Measurements from ENCODE around the gene COL23A1.

DNA sequence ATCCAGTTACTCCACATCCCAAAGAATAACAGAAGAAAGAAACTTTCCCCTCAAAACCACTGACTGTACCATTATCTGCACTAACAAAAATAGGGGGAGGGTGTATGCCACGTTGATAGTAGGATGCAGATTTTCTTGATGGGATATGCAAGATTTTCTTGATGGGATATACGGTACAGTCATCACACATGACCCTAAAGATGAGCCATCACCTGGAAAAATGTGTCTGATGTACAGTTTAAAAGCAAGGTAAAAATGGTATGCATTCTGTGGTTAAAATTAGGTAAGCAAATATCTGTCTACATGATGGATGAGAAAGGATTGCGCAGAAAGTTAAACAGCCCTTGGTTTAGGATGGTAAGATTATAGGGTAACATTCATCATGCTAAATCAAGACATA is 8.6 kb downstream of the COL23A1 start:
- TF ChIP-seq, protein P1, sequence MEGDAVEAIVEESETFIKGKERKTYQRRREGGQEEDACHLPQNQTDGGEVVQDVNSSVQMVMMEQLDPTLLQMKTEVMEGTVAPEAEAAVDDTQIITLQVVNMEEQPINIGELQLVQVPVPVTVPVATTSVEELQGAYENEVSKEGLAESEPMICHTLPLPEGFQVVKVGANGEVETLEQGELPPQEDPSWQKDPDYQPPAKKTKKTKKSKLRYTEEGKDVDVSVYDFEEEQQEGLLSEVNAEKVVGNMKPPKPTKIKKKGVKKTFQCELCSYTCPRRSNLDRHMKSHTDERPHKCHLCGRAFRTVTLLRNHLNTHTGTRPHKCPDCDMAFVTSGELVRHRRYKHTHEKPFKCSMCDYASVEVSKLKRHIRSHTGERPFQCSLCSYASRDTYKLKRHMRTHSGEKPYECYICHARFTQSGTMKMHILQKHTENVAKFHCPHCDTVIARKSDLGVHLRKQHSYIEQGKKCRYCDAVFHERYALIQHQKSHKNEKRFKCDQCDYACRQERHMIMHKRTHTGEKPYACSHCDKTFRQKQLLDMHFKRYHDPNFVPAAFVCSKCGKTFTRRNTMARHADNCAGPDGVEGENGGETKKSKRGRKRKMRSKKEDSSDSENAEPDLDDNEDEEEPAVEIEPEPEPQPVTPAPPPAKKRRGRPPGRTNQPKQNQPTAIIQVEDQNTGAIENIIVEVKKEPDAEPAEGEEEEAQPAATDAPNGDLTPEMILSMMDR (IDR thresholded peaks at IDR 0.05; ENCODE audit: low read length) = no peak
- no peak for TF ChIP-seq EZH2 (optimal IDR thresholded peaks at IDR 0.05; ENCODE audit: low read depth, low read length)

Data from MM.1S (cell line).